Psoas muscle (tissue), 8 donors: ENCODE data around the gene ANO9. TPM values are rescaled to one million over a fixed set of nuclear protein-coding genes. Genes with fewer than 3 reads are reported as not detected.

Experiments used
- ATAC-seq, 4 donors: fragments of 200-7000 bp; cut with Tn5 transposase; one replicate each; pipeline ENCODE4 v1.9.1; 2020; ENCODE audit warnings: moderate library complexity in 3 of 4, mild to moderate bottlenecking in 2 of 4
- DNase-seq, 2 donors: peaks; one replicate each; pipeline ENCODE4 v3.0.0-alpha.2; 2020
- H3K27ac ChIP-seq: fragments of 200-600 bp; one replicate; pipeline ENCODE4 v1.8.0; 2022
- H3K27me3 ChIP-seq, 3 donors: fragments of 200-600 bp in 1 of 3; one replicate each; pipeline versions ENCODE4 v1.6.1 to v1.8.0; 2013 to 2022; ENCODE audit warnings: low read length in 2 of 3, mild to moderate bottlenecking in 2 of 3, moderate library complexity in 1 of 3; ENCODE audit not compliant: insufficient read depth in 3 of 3
- H3K36me3 ChIP-seq, 2 donors: fragments of 200-600 bp in 1 of 2; one replicate each; pipeline versions ENCODE4 v1.6.1 to v1.8.0; 2013 to 2022; ENCODE audit warnings: low read depth in 1 of 2, mild to moderate bottlenecking in 1 of 2, moderate library complexity in 1 of 2; ENCODE audit not compliant: insufficient read depth in 1 of 2
- H3K4me1 ChIP-seq: fragments of 200-600 bp; one replicate; pipeline ENCODE4 v1.8.0; 2022
- H3K4me3 ChIP-seq: fragments of 200-600 bp; one replicate; pipeline ENCODE4 v1.8.0; 2022; ENCODE audit warnings: mild to moderate bottlenecking
- H3K9me3 ChIP-seq: fragments of 200-600 bp; one replicate; pipeline ENCODE4 v1.8.0; 2022
- CTCF ChIP-seq: fragments of 200-600 bp; IDR thresholded peaks from one replicate; pipeline ENCODE4 v1.8.0; 2022; ENCODE audit warnings: antibody characterized with exemption
- WGBS, 3 donors: extraction: QIAGEN DNeasy Blood & Tissue Kit; methylation state at CpG; one replicate each; pipeline versions ENCODE4 v1.1.6 to v1.1.7; 2013; 5-methylcytosine and 5-hydroxymethylcytosine counted together
- intact Hi-C, 2 donors: fragments of 100-400 bp; cut with DNase I; formaldehyde crosslinking; loops; one replicate each; pipeline versions ENCODE4 v1.11.0 to v1.14.2; 2022
- polyA plus RNA-seq, 3 donors: library from polyadenylated mRNA; stranded (reverse); fragments of 200-250 nt; gene quantifications; one replicate each; pipeline ENCODE4 v1.2.3, GENCODE V29; 2013
- total RNA-seq, 4 donors: library from RNA; stranded (reverse); fragmentation: NEBNext Ultra II Directional in 2 of 4; extraction: Animal tissue kit (Norgen Biotek cat#: 25700) in 2 of 4; gene quantifications; one replicate each; pipeline versions ENCODE4 v1.2.1 to v1.2.4, GENCODE V29; 2021 to 2023
- donor health status: healthy with polysubstance abuse.
- donor health status: DM: no; HTN: no; CAD: no; lungs with moderate emphysema.
- donor health status: Bipolar disorder and iron deficiency.
- donor health status: healthy.
- donor health status: DM: yes; HTN: yes; CAD: no.
- donor health status: DM: no; HTN: no; CAD: no.
- donor health status: DM: no; HTN: no; CAD: no.
- donor health status: DM: yes; HTN: yes; CAD: no.

The ANO9 gene
- total and polyA plus RNA-seq, 7 donors = 0.09 to 0.59 (median 0.13) TPM; not detected in 1

- H3K27me3 ChIP-seq = no peaks in the 10 kb centered on the region
- no peak for ATAC-seq
- H3K4me1 ChIP-seq = peaks cover 12% of the 10 kb centered on the region
- DNase-seq = peak in 1 of 2 donors; percentile 2
- H3K36me3 ChIP-seq = peaks cover 0 to 16% of the 10 kb centered on the region in 2 donors
- TF ChIP-seq CTCF = no peak
- H3K4me3 ChIP-seq = no peak overlapping the region
- intact Hi-C loops = loop anchor here in 1 of 2 donors (5.0 kb wide), 1 partner anchor 34 kb away; no protein-coding TSS in a partner anchor
- H3K9me3 ChIP-seq = no peaks in the 10 kb centered on the region
- 71 to 76% (median 74%) methylated on average over 6 of the region's 6 CpGs for WGBS, 3 donors
- H3K27ac ChIP-seq = peak overlapping the region; percentile 9
Observed at GRCh38 chr11:468493-468892, 26.7 kb upstream of the ANO9 start.

GRCh38 chr11:468036-468435 is 26.2 kb upstream of the ANO9 start:
- Histone ChIP-seq H3K27ac (peak overlapping the region; percentile 9), H3K36me3 (peaks cover 0 to 16% of the 10 kb centered on the region in 2 donors), H3K4me1 (peaks cover 12% of the 10 kb centered on the region), H3K9me3 (no peaks in the 10 kb centered on the region), H3K27me3 (no peaks in the 10 kb centered on the region), H3K4me3 (no peak overlapping the region)
- no peak for TF ChIP-seq CTCF
- intact Hi-C loops = loop anchor here in 1 of 2 donors (5.0 kb wide), 1 partner anchor 34 kb away; no protein-coding TSS in a partner anchor
- DNase-seq (peak; percentile 8 to 36), ATAC-seq (no peak)
- 58 to 74% (median 59%) methylated on average over 12 of the region's 12 CpGs for WGBS, 3 donors

- H3K27ac ChIP-seq = no peak overlapping the region
- peaks cover 12% of the 10 kb centered on the region for H3K4me1 ChIP-seq
- no peak overlapping the region for H3K4me3 ChIP-seq
- peaks cover 0 to 31% of the 10 kb centered on the region in 2 donors for H3K36me3 ChIP-seq
- DNase-seq (peak in 1 of 2 donors; percentile 1), ATAC-seq (no peak)
- no peaks in the 10 kb centered on the region for H3K9me3 ChIP-seq
- WGBS, 3 donors = 89 to 91% (median 90%) methylated on average over 9 of the region's 9 CpGs
- intact Hi-C loops = loop anchor here in 1 of 2 donors (5.0 kb wide), 1 partner anchor 36 kb away; no protein-coding TSS in a partner anchor
- no peak for TF ChIP-seq CTCF
- H3K27me3 ChIP-seq = no peaks in the 10 kb centered on the region
Observed at GRCh38 chr11:465896-466530, 24.2 kb upstream of the ANO9 start.

- peak; percentile 10 to 43 for DNase-seq
- H3K4me1 ChIP-seq = peaks cover 3% of the 10 kb centered on the region
- H3K4me3 ChIP-seq = no peak overlapping the region
- no peak for ATAC-seq
- intact Hi-C loops = no loop called here
- 93 to 94% (median 94%) methylated on average over 24 of the region's 24 CpGs for whole genome bisulfite sequencing, 3 donors
- TF ChIP-seq CTCF = no peak
- no peak overlapping the region for H3K27ac ChIP-seq
- H3K9me3 ChIP-seq = no peaks in the 10 kb centered on the region
- H3K36me3 ChIP-seq = peaks cover 3 to 48% of the 10 kb centered on the region in 2 donors
- H3K27me3 ChIP-seq = no peaks in the 10 kb centered on the region
Observed at GRCh38 chr11:464316-464715, 22.5 kb upstream of the ANO9 start.
